ENCODE results near the gene PLEKHS1. TPM values are rescaled to one million over a fixed set of nuclear protein-coding genes. Genes with fewer than 3 reads are reported as not detected.
"Not testable (repeated sequence)": the region's sequence is repeated elsewhere in the genome, so short reads cannot be mapped to it uniquely, and the experiment has no call there.

The PLEKHS1 gene
- total RNA-seq, 1 donor: under 0.01 TPM

DNA sequence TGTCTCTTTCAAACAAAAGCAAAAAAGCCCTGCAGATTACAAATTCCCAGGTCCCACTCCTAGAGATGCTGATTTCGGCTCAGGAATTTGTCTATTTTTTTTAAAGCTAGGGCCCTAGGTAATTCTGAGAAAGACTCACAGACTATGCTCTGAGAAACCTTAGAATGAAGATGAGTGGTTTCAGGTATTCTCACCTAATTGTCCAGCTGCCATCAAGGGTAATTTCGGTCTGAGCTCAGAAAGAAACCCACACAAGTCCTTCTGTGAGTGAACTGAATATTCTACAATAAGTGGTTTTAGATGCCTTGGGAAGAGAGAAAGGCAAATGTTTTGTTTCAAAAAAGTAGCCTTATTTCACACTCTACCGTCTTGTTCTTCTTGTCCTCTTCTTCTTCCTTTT lies 56.7 kb downstream of the PLEKHS1 start:
- no peak for DNase-seq (ENCODE audit: low read depth)
- no peak overlapping the region for H3K4me3 ChIP-seq (ENCODE audit: low read depth, low read length)
- no peak for TF ChIP-seq CTCF (IDR thresholded peaks at IDR 0.05; ENCODE audit: insufficient read depth, low read depth, low read length)

DNA sequence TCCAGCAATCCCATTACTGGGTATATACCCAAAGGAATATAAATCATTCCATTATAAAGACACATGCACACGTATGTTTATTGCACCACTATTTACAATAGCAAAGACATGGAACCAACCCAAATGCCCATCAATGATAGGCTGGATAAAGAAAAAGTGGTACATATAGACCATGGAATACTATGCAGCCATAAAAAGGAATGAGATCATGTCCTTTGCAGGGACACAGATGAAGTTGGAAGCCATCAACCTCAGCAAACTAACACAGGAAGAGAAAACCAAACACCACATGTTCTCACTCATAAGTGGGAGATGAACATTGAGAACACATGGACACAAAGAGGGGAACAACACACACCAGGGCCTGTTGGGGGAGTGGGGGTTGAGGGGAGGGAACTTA lies 63.2 kb downstream of the PLEKHS1 start:
- not testable (repeated sequence) for H3K4me3 ChIP-seq (ENCODE audit: low read depth, low read length); DNase-seq (ENCODE audit: low read depth)

DNA sequence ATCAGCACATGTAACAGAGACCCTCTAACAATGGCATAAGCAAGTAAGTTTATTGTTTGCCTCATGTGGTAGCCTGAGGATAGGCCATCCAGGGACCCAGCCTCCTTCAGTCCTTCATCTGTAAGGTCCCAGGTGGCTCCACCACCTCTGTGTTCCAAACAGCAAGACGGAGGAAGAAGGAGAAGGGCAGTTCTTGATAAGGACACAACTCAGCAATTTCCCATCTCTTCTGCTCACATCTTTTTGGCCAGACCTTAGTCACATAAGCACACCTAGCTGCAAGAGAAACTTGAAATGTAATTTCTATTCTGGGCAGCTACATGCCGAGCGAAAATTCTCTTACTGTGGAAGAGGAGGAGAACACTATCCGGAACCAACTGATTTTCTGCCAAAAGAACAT lies 68.5 kb downstream of the PLEKHS1 start:
- no peak for DNase-seq (ENCODE audit: low read depth)
- no peak overlapping the region for H3K4me3 ChIP-seq (ENCODE audit: low read depth, low read length)
- TF ChIP-seq CTCF (IDR thresholded peaks at IDR 0.05; ENCODE audit: insufficient read depth, low read depth, low read length): no peak

GRCh38 chr10:113820507-113820906 lies 69.0 kb downstream of the PLEKHS1 start:
- TF ChIP-seq CTCF (IDR thresholded peaks at IDR 0.05; ENCODE audit: insufficient read depth, low read depth, low read length): peak; percentile 13
- DNase-seq (ENCODE audit: low read depth): no peak

DNA sequence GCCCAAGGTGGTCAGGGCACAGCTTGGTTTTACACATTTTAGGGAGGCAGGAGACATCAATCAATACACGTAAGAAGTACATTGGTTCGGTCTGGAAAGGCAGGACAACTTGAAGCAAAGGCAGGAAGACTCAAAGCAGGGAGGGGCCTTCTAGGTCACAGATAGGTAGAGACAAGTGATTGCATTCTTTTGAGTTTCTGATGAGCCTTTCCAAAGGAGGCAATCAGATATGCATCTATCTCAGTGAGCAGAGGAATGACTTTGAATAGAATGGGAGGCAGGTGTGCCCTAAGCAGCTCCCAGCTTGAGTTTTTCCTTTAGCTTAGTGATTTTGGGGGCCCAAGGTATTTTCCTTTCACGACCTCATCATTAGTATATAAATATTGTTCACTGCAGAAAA lies 69.8 kb downstream of the PLEKHS1 start:
- DNase-seq (ENCODE audit: low read depth); H3K4me3 ChIP-seq (ENCODE audit: low read depth, low read length): not testable (repeated sequence)

More at GRCh38 chr10:113820507-113820906, 69.0 kb downstream of the PLEKHS1 start:
- no peak overlapping the region for H3K4me3 ChIP-seq (ENCODE audit: low read depth, low read length)

DNA sequence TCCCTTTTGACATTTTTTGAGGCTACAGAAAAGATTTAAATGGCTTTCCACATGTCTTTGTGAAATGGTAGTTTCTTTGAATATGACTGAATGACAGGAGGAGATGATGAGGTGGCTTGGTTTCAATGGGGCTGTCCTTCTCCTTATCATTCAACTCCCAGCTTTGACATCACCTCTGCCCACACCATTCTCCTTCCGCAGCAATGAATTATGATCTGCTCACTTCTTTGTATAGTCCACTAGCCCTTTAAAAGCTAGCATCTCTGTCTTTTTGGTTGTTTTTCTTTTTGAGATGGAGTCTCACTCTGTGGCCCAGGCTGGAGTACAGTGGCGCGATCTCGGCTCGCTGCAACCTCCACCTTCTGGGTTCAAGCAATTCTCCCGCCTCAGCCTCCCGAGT lies 70.7 kb downstream of the PLEKHS1 start:
- no peak overlapping the region for H3K4me3 ChIP-seq (ENCODE audit: low read depth, low read length)
- no peak for TF ChIP-seq CTCF (IDR thresholded peaks at IDR 0.05; ENCODE audit: insufficient read depth, low read depth, low read length)
- no peak for DNase-seq (ENCODE audit: low read depth)

- no peak for DNase-seq (ENCODE audit: low read depth)
- TF ChIP-seq CTCF (IDR thresholded peaks at IDR 0.05; ENCODE audit: insufficient read depth, low read depth, low read length): no peak
- no peak overlapping the region for H3K4me3 ChIP-seq (ENCODE audit: low read depth, low read length)
Observed at GRCh38 chr10:113823389-113823788, 71.9 kb downstream of the PLEKHS1 start.

GRCh38 chr10:113825791-113826190 lies 74.3 kb downstream of the PLEKHS1 start:
- peak; percentile 78 for DNase-seq (ENCODE audit: low read depth)
- TF ChIP-seq CTCF (IDR thresholded peaks at IDR 0.05; ENCODE audit: insufficient read depth, low read depth, low read length): no peak
- H3K4me3 ChIP-seq (ENCODE audit: low read depth, low read length): no peak overlapping the region

- not testable (repeated sequence) for DNase-seq (ENCODE audit: low read depth); H3K4me3 ChIP-seq (ENCODE audit: low read depth, low read length)
Observed at GRCh38 chr10:113828567-113828966, 77.1 kb downstream of the PLEKHS1 start.

Measured in fibroblast of villous mesenchyme (primary cell).